Activated CD8-positive, alpha-beta memory T cell treated with anti-CD3 and anti-CD28 coated beads for 36 hours (primary cell): Measurements from ENCODE around the gene BRSK2. TPM values are rescaled to one million over a fixed set of nuclear protein-coding genes. Genes with fewer than 3 reads are reported as not detected.
"Not testable (repeated sequence)": the region's sequence is repeated elsewhere in the genome, so short reads cannot be mapped to it uniquely, and the experiment has no call there.

Experiments used
- CTCF ChIA-PET: fragments of 350-600 bp; sonication (Branson Sonifier 250); formaldehyde crosslinking; loops from one replicate; lab custom pipeline; 2021; ENCODE audit warnings: antibody characterized with exemption; lab: Charles Lee
- POLR2A ChIA-PET: fragments of 350-600 bp; sonication (Branson Sonifier 250); formaldehyde crosslinking; loops from one replicate; lab custom pipeline; 2021; ENCODE audit warnings: antibody characterized with exemption; lab: Charles Lee
- total RNA-seq, 2 experiments: library from RNA; stranded (reverse); gene quantifications; one replicate each; pipeline ENCODE4 v1.2.3, GENCODE V29; 2021

BRSK2 gene
- total RNA-seq, 2 experiments from 2014 or later, result 0.71 to 1.3 TPM

DNA sequence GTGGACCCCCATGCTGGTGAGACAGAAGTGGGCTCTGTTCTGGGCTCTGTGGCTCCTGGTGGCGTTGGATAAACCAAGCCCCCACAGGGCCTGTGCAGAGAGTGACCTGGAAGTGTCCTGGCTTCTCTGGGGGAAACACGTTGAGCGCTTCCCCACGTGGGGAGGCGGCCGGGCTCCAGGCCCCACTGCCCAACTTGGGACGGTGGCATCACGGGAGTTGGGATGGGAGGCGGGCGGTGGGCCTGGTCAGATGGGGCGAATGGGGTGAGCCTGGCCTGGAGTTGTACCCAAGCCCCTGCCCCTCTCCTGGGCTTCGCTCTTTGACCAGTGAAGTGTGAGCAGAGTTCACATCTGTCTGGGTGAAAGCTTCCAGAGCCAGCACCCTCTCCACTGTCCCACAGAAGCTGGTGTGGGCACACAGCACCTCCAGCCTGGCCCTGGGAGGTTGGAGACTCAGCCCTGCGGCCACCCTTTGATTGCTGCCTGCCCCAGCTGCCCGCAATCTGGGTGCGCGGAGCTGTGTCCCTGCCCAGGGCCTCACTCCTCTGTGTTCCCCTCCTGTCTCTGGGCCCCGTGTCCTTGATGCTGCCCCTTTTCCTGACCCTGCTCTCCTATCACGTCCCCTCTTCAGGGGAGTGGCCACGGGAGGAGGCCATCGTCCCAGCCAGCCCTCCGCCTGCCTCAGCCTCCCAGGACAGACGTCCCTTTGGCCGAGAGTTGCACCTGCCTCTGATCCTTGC, 14.2 kb downstream of the BRSK2 start:
- CTCF ChIA-PET, result no interaction called here

DNA sequence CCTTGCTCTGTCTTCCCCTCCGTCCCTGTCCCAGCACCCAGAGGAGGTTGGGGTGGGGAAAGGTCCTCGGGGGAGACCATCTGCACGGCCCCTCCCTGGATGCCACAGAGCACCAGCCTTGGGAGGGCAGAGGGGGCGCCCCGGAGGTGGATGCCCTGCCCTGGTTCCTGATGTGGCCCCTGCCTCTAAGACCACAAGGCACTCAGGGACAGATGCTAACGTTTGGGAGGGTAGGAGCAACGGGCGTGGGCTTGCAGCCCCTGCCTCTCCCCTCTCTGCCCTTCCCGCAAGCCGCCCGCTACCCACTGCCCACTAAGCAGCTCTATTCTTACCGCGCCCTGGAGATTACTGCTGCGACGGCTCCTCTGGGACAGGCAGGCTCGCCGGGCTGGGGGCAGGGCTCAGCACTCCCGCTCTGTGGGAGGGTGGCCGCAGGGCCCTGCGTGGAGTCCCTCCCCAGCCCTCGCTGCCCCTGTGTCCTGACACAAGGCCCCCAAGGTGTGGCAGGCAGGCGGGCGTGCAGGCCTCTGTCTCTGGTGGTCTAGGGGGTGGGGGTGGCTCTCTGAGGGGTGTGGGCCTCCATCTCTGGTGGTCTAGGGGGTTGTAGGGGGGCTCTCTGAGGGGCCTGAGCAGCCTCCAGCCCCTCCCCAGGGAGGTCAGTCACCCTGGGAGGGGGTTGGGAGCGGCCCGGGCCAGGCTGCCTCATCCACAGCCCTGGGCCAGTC, 14.9 kb downstream of the BRSK2 start:
- ChIA-PET CTCF (no interaction called here), POLR2A (no interaction called here)

More for the DNA sequence above, 14.2 kb downstream of the BRSK2 start:
- POLR2A ChIA-PET, result no interaction called here

DNA sequence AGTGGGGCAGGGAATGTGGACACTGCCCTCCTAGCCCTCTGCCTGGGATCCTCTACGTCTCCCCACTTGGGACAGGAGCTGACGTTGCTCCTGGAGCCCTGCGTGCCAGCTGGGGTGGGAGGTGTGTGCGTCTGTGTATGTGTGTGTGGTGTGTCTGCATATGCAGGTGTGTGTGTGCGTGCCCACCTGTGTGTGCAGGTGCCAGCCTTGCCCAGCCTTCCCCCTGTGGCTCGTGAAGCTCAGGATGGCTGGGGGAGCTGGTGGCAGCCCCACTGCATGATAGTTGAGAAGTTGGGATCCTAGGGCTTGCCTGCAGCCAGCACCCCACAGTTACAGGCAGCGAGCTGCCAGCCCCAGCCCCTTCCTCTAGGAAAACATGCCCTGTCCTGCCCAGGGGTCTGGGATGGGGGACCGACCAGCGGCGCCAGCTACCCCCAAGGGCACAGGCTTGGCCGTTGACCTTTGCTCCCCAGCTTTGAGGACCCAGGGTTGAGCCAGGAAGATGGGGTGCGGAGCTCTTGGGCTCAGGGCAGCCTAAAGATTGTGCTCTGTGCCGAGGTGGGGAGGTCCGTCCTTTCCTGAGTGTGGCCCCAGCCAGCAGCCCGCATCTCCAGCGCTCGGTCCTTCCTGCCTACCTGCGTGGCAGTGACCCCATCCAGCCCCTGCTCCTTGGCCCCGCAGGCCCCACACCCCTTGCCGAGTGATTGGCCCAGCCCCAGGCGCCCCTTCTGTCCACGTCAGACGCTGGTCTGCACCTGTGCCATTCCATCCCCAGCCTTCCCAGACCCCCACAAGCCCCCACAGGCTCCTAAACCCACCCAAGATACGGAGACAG, 15.7 kb downstream of the BRSK2 start:
- POLR2A ChIA-PET, result no interaction called here
- CTCF ChIA-PET, result no interaction called here

GRCh38 chr11:1406571-1407485, 17.1 kb downstream of the BRSK2 start:
- CTCF ChIA-PET, result no interaction called here
- POLR2A ChIA-PET, result no interaction called here

GRCh38 chr11:1407668-1408067, 17.9 kb downstream of the BRSK2 start:
- CTCF ChIA-PET, result no interaction called here
- POLR2A ChIA-PET, result no interaction called here

GRCh38 chr11:1408346-1408745, 18.6 kb downstream of the BRSK2 start:
- CTCF ChIA-PET, result no interaction called here
- POLR2A ChIA-PET, result no interaction called here

GRCh38 chr11:1409108-1409851, 19.5 kb downstream of the BRSK2 start:
- CTCF ChIA-PET, result no interaction called here
- POLR2A ChIA-PET, result no interaction called here

- CTCF ChIA-PET, POLR2A ChIA-PET: not testable (repeated sequence)
Measured at GRCh38 chr11:1409852-1410125, 20.1 kb downstream of the BRSK2 start.

DNA sequence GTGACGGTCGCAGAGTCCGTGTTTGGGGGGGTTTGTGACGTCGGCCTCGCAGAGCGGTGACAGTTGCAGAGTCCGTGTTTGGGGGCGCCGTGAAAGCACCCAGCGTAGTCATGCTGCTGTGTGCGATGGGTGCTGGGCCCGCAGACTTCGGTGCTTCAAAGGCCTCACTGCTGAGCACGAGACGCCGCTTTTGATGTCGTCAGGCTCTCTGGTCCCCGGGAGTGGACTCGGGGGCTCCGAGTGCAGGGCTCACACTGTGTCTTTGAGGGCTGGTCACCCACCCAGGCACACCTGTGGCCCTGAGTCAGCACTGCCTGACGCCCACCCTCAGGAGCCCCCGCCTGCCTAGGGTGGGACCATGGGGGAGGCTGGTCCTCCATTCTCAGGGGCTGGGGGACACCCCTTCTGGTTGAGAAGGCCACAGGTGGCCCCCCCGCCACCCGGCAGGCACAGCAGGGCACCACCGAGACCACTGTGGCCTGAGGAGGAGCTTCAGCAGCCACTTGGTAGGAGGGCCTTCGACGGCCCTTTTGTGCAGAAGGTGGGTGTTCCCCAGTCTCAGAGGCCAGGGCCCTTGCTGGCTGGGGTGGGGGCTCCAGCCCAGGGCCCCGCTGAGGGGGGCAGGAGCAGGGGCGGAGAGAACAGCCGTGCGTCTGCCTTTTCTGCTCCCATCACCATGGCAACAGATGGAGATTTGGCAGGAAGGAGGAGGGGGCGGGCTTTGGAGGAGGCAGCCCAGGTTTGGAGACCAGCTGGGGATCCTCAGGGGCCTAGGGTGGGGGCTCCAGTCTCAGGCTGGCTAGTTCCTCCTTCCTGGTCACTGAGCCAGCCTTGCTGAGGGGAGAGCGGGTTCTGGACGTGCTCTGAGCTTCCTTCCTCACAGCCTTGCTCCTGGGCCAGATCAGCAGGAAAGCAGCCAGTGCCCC, 20.9 kb downstream of the BRSK2 start:
- ChIA-PET POLR2A (no interaction called here), CTCF (no interaction called here)

DNA sequence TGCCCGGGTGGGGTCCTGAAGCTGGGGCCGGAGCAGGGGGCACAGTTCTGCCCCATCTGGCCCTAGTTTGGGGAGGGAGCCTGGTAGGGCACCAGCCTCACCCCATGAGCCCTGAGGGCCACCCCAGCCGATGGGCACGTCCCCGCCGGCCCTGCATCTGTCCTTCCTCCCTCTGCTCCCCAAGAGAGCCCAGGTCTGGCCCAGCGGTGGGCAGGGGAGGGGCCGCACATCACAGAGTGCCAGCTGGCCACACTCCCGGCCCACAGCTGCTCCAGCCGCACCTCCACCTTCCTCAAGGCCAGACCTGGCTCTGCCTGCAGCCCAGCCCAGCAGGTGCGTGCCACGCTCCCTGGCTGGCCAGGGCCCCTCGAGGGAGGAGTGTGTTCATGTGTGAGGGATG, 21.6 kb downstream of the BRSK2 start:
- CTCF ChIA-PET, result no interaction called here
- POLR2A ChIA-PET, result no interaction called here

DNA sequence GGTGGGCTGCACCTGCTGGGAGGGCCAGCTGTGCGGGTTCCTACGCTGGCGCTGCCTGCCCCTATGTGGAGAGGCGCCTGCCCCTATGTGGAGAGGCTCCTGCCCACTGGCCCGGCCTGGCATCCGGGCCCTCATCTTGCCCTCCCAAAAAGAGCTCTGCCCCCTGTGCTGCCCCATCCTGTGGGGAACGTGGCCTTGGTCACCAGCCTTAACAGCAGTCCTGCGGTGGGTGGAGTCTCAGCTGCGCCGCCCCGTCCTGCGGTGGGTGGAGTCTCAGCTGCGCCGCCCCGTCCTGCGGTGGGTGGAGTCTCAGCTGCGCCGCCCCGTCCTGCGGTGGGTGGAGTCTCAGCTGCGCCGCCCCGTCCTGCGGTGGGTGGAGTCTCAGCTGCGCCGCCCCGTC, 22.0 kb downstream of the BRSK2 start:
- CTCF ChIA-PET, POLR2A ChIA-PET: not testable (repeated sequence)

- ChIA-PET CTCF (no interaction called here), POLR2A (no interaction called here)
Measured at GRCh38 chr11:1412377-1413095, 22.8 kb downstream of the BRSK2 start.

- CTCF ChIA-PET, result no interaction called here
- POLR2A ChIA-PET, result no interaction called here
Measured at GRCh38 chr11:1414650-1415049, 24.9 kb downstream of the BRSK2 start.

GRCh38 chr11:1415631-1416030, 25.9 kb downstream of the BRSK2 start:
- POLR2A ChIA-PET, result no interaction called here
- CTCF ChIA-PET, result no interaction called here

DNA sequence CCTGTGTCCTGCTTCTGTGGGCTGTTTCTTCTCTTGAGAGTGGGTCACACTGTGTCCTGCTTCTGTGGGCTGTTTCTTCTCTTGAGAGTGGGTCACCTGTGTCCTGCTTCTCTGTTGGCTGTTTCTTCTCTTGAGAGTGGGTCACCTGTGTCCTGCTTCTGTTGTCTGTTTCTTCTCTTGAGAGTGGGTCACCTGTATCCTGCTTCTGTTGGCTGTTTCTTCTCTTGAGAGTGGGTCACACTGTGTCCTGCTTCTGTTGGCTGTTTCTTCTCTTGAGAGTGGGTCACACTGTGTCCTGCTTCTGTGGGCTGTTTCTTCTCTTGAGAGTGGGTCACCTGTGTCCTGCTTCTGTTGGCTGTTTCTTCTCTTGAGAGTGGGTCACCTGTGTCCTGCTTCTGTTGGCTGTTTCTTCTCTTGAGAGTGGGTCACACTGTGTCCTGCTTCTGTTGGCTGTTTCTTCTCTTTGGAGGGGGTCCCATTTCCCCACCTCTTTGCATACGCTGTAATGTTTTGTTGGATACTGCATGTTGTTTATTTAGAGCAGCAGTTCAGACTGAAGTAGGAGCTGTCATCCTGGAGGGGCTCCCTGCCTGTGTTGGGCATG, 28.6 kb downstream of the BRSK2 start:
- CTCF ChIA-PET, POLR2A ChIA-PET: not testable (repeated sequence)

- POLR2A ChIA-PET, result no interaction called here
- CTCF ChIA-PET, result no interaction called here
Measured at GRCh38 chr11:1419811-1420210, 30.1 kb downstream of the BRSK2 start.

GRCh38 chr11:1421291-1421690, 31.6 kb downstream of the BRSK2 start:
- POLR2A ChIA-PET, result no interaction called here

More at GRCh38 chr11:1421291-1421690, 31.6 kb downstream of the BRSK2 start:
- CTCF ChIA-PET, result no interaction called here
